Tibial nerve (tissue), 4 donors: ENCODE measurements around the gene RSKR.

Experiments used
- CTCF ChIP-seq, 5 experiments: fragments of 200-600 bp in 3 of 5; fragments of 450-650 bp in 2 of 5; sonication (generic) in 3 of 5; IDR thresholded peaks; one replicate each; pipeline ENCODE4 v1.5.1; 2016 to 2019; ENCODE audit warnings: antibody characterized with exemption in 5 of 5, mild to moderate bottlenecking in 3 of 5, moderate library complexity in 2 of 5
- EP300 ChIP-seq, 2 donors: sonication (generic); formaldehyde crosslinking; IDR thresholded peaks; one replicate each; pipeline ENCODE4 v1.6.1; 2017; ENCODE audit warnings: antibody characterized with exemption in 2 of 2, mild to moderate bottlenecking in 1 of 2
- POLR2A ChIP-seq, 2 donors: fragments of 450-650 bp; IDR thresholded peaks; one replicate each; pipeline ENCODE4 v1.6.1; 2017; ENCODE audit warnings: antibody characterized with exemption in 2 of 2, mild to moderate bottlenecking in 2 of 2, moderate library complexity in 2 of 2

GRCh38 chr17:28626818-28627217 lies 12.8 kb upstream of the RSKR start:
- TF ChIP-seq POLR2A (IDR thresholded peaks at IDR 0.05) (no peak), CTCF (IDR thresholded peaks at IDR 0.05) (no peak), EP300 (IDR thresholded peaks at IDR 0.05) (no peak)
